Liver (tissue), 9 donors: Measurements from ENCODE around the gene FBXO3. TPM values are rescaled to one million over a fixed set of nuclear protein-coding genes. Genes with fewer than 3 reads are reported as not detected.

ENCODE experiments used
- DNase-seq: peaks from one replicate; pipeline ENCODE4 v3.0.0-alpha.2; 2017; ENCODE audit warnings: low spot score
- H3K27ac ChIP-seq, 2 donors: one replicate each; pipeline ENCODE4 v1.7.0; 2013; ENCODE audit warnings: inconsistent platforms in 2 of 2, low read length in 2 of 2, control low read depth in 1 of 2, low read depth in 1 of 2, mild to moderate bottlenecking in 1 of 2
- H3K27me3 ChIP-seq, 4 donors: one replicate each; pipeline versions ENCODE4 v1.6.1 to v1.7.0; 2013; ENCODE audit warnings: low read length in 3 of 4, inconsistent platforms in 1 of 4, mild to moderate bottlenecking in 1 of 4, moderate library complexity in 1 of 4; ENCODE audit not compliant: control insufficient read depth in 4 of 4, insufficient read depth in 4 of 4
- H3K36me3 ChIP-seq, 4 donors: one replicate each; pipeline versions ENCODE4 v1.6.1 to v1.7.0; 2013; ENCODE audit warnings: low read length in 3 of 4, mild to moderate bottlenecking in 3 of 4, low read depth in 1 of 4, moderate library complexity in 1 of 4; ENCODE audit not compliant: control insufficient read depth in 4 of 4, insufficient read depth in 3 of 4
- H3K4me1 ChIP-seq, 4 donors: one replicate each; pipeline versions ENCODE4 v1.6.1 to v1.7.0; 2013; ENCODE audit warnings: low read length in 3 of 4, mild to moderate bottlenecking in 3 of 4, moderate library complexity in 1 of 4; ENCODE audit not compliant: control insufficient read depth in 4 of 4, insufficient read depth in 4 of 4
- H3K4me3 ChIP-seq, 3 donors: one replicate each; pipeline versions ENCODE4 v1.6.1 to v1.7.0; 2013; ENCODE audit warnings: low read length in 3 of 3, control low read depth in 1 of 3, low read depth in 1 of 3, mild to moderate bottlenecking in 1 of 3
- H3K9ac ChIP-seq, 2 donors: one replicate each; pipeline ENCODE4 v1.7.0; 2013; ENCODE audit warnings: low read length in 2 of 2, mild to moderate bottlenecking in 2 of 2, moderate library complexity in 2 of 2, control low read depth in 1 of 2, low read depth in 1 of 2
- H3K9me3 ChIP-seq, 4 donors: one replicate each; pipeline versions ENCODE4 v1.6.1 to v1.7.0; 2013; ENCODE audit warnings: low read length in 3 of 4; ENCODE audit not compliant: control insufficient read depth in 4 of 4
- CTCF ChIP-seq: fragments of 150-350 bp; IDR thresholded peaks from 2 replicates; pipeline ENCODE4 v1.5.1; 2017; ENCODE audit warnings: improper control_type of control experiment, low read depth, low read length; ENCODE audit not compliant: missing input control
- EGR1 ChIP-seq, 2 donors: IDR thresholded peaks; 2 replicates each; pipeline ENCODE4 v1.6.1; 2016 to 2018; ENCODE audit warnings: antibody characterized with exemption in 2 of 2, low read depth in 2 of 2
- FOXA1 ChIP-seq: IDR thresholded peaks from 2 replicates; pipeline ENCODE4 v1.6.1; 2016; ENCODE audit warnings: antibody characterized with exemption
- FOXA2 ChIP-seq: IDR thresholded peaks from 2 replicates; pipeline ENCODE4 v1.6.1; 2016; ENCODE audit warnings: antibody characterized with exemption
- GABPA ChIP-seq, 2 donors: IDR thresholded peaks in 1 of 2; conservative IDR thresholded peaks in 1 of 2; 2 replicates each; pipeline ENCODE4 v1.6.1; 2016; ENCODE audit warnings: antibody characterized with exemption in 2 of 2, mild to moderate bottlenecking in 1 of 2, moderate library complexity in 1 of 2
- HNF4A ChIP-seq, 2 donors: conservative IDR thresholded peaks; 2 replicates each; pipeline ENCODE4 v1.6.1; 2016; ENCODE audit warnings: antibody characterized with exemption in 2 of 2, mild to moderate bottlenecking in 2 of 2
- HNF4G ChIP-seq: IDR thresholded peaks from 2 replicates; pipeline ENCODE4 v1.6.1; 2016; ENCODE audit warnings: antibody characterized with exemption
- JUND ChIP-seq, 2 donors: IDR thresholded peaks; 2 replicates each; pipeline ENCODE4 v1.6.1; 2016; ENCODE audit warnings: antibody characterized with exemption in 2 of 2
- MAX ChIP-seq: IDR thresholded peaks from 2 replicates; pipeline ENCODE4 v1.6.1; 2016; ENCODE audit warnings: antibody characterized with exemption
- RAD21 ChIP-seq, 2 donors: IDR thresholded peaks; 2 replicates each; pipeline ENCODE4 v1.6.1; 2016; ENCODE audit warnings: antibody characterized with exemption in 2 of 2, mild to moderate bottlenecking in 2 of 2
- REST ChIP-seq: IDR thresholded peaks from 2 replicates; pipeline ENCODE4 v1.6.1; 2016; ENCODE audit warnings: antibody characterized with exemption, mild to moderate bottlenecking
- RXRA ChIP-seq, 2 donors: IDR thresholded peaks; 2 replicates each; pipeline ENCODE4 v1.6.1; 2017 to 2018; ENCODE audit warnings: antibody characterized with exemption in 2 of 2, mild to moderate bottlenecking in 1 of 2
- SP1 ChIP-seq: IDR thresholded peaks from 2 replicates; pipeline ENCODE4 v1.6.1; 2018; ENCODE audit warnings: antibody characterized with exemption, mild to moderate bottlenecking
- TAF1 ChIP-seq: conservative IDR thresholded peaks from 2 replicates; pipeline ENCODE4 v1.6.1; 2016; ENCODE audit warnings: antibody characterized with exemption, mild to moderate bottlenecking
- YY1 ChIP-seq: IDR thresholded peaks from 2 replicates; pipeline ENCODE4 v1.6.1; 2016; ENCODE audit warnings: antibody characterized with exemption, mild to moderate bottlenecking
- ZBTB33 ChIP-seq: IDR thresholded peaks from 2 replicates; pipeline ENCODE4 v1.6.1; 2016; ENCODE audit warnings: antibody characterized with exemption
- WGBS: extraction: QIAGEN DNeasy Blood & Tissue Kit; methylation state at CpG from one replicate; pipeline ENCODE4 v1.1.7; 2013; 5-methylcytosine and 5-hydroxymethylcytosine counted together
- polyA plus RNA-seq, 2 donors: library from polyadenylated mRNA; stranded (reverse) in 1 of 2; unstranded in 1 of 2; fragments of 200-250 nt in 1 of 2; fragments of >200 nt in 1 of 2; fragmentation: Nextera tagmentation in 1 of 2; extraction: Ambion mirVana in 1 of 2; gene quantifications; one replicate each; pipeline versions ENCODE4 v1.2.1 to v1.2.3, GENCODE V29; 2013 to 2015
- total RNA-seq, 2 donors: library from RNA; depleted of rRNA; stranded (reverse); fragments of >200 nt; gene quantifications; one replicate each; pipeline ENCODE4 v1.2.3, GENCODE V29; 2014
- donor health status: healthy.
- donor health status: healthy.
- donor health status: healthy.
- donor health status: healthy.
- donor health status: healthy.

Gene FBXO3
- total and polyA plus RNA-seq, 4 donors = 12.2 to 36.4 (median 18.8) TPM

GRCh38 chr11:33751878-33752277 is 22.4 kb downstream of the FBXO3 start:
- no peak for DNase-seq
- WGBS = 88% methylated on average over 3 of the region's 3 CpGs
- TF ChIP-seq JUND (IDR thresholded peaks at IDR 0.05) = no peak
- no peak for TF ChIP-seq ZBTB33
- TF ChIP-seq HNF4A (conservative IDR thresholded peaks at IDR 0.05) = no peak
- no peak for TF ChIP-seq SP1
- no peak for TF ChIP-seq TAF1
- TF ChIP-seq REST = no peak
- TF ChIP-seq GABPA (IDR thresholded peaks at IDR 0.05 in 1 of 2, conservative IDR thresholded peaks at IDR 0.05 in 1 of 2) = no peak
- TF ChIP-seq FOXA1 = no peak
- TF ChIP-seq CTCF = no peak
- peaks cover 0 to 3% (median 0%) of the 10 kb centered on the region in 4 donors for H3K4me1 ChIP-seq
- no peak overlapping the region for H3K9ac ChIP-seq
- H3K9me3 ChIP-seq = no peaks in the 10 kb centered on the region
- peaks cover 6 to 42% (median 26%) of the 10 kb centered on the region in 4 donors for H3K36me3 ChIP-seq
- H3K27ac ChIP-seq = no peak overlapping the region
- no peak overlapping the region for H3K4me3 ChIP-seq
- H3K27me3 ChIP-seq = no peaks in the 10 kb centered on the region

- WGBS = 20% methylated on average over 2 of the region's 2 CpGs
- no peak for DNase-seq
- H3K36me3 ChIP-seq = peaks cover 3 to 44% (median 11%) of the 10 kb centered on the region in 4 donors
These were observed 26.3 kb downstream of the FBXO3 start for GRCh38 chr11:33747979-33748378.

More at GRCh38 chr11:33747979-33748378, 26.3 kb downstream of the FBXO3 start:
- peaks cover 0 to 10% (median 4%) of the 10 kb centered on the region in 4 donors for H3K4me1 ChIP-seq
- H3K27ac ChIP-seq = no peak overlapping the region
- H3K27me3 ChIP-seq = no peaks in the 10 kb centered on the region
- TF ChIP-seq EGR1 (IDR thresholded peaks at IDR 0.05; ENCODE audit: low read depth in 2 of 2) = no peak
- TF ChIP-seq REST = no peak
- TF ChIP-seq HNF4A (conservative IDR thresholded peaks at IDR 0.05) = no peak
- TF ChIP-seq YY1 = no peak
- no peak for TF ChIP-seq HNF4G
- no peak for TF ChIP-seq RXRA (IDR thresholded peaks at IDR 0.05)
- TF ChIP-seq RAD21 (IDR thresholded peaks at IDR 0.05) = no peak
- TF ChIP-seq MAX = no peak
- TF ChIP-seq SP1 = no peak
- no peak for TF ChIP-seq ZBTB33
- no peak for TF ChIP-seq FOXA2
- TF ChIP-seq JUND (IDR thresholded peaks at IDR 0.05) = no peak
- H3K9ac ChIP-seq = no peak overlapping the region
- H3K9me3 ChIP-seq = no peaks in the 10 kb centered on the region
- H3K4me3 ChIP-seq = no peak overlapping the region
